SK-N-SH (cell line): ENCODE measurements around the gene TBL1Y. TPM values are rescaled to one million over a fixed set of nuclear protein-coding genes. Genes with fewer than 3 reads are reported as not detected.

Experiments used
- CTCF ChIA-PET: fragments of 300-600, 350-600 bp; formaldehyde crosslinking; extraction: SDS; loops from one replicate; lab custom pipeline; 2021; lab: Yijun Ruan, JAX
- POLR2A ChIA-PET: fragments of 350-600 bp; sonication (Branson Sonifier 250); formaldehyde crosslinking; extraction: SDS; loops from one replicate; lab custom pipeline; 2020; ENCODE audit warnings: antibody characterized with exemption, inconsistent platforms; lab: Yijun Ruan, JAX
- DNase-seq: peaks from one replicate; pipeline ENCODE4 v3.0.0; 2012
- H2AFZ ChIP-seq: fragments of 200-600 bp; sonication (generic); 2 replicates; pipeline ENCODE4 v1.8.1; 2016; ENCODE audit warnings: antibody characterized with exemption, mild to moderate bottlenecking, low read depth
- H3F3A ChIP-seq: fragments of 200-600 bp; sonication (generic); replicated peaks from 2 replicates; pipeline ENCODE3; 2016; ENCODE audit warnings: antibody characterized with exemption, mild to moderate bottlenecking; ENCODE audit not compliant: insufficient read depth
- H3K27ac ChIP-seq, 2 experiments: fragments of 200-500 bp in 1 of 2; fragments of 200-600 bp in 1 of 2; sonication (Bioruptor generic) in 1 of 2; sonication (generic), shearing (Covaris generic) in 1 of 2; 2 replicates each; pipeline versions ENCODE4 v1.5.1 to v1.6.1; 2014 to 2016; ENCODE audit warnings: low read depth in 2 of 2, inconsistent platforms in 1 of 2, low read length in 1 of 2, mild to moderate bottlenecking in 1 of 2, mixed read lengths in 1 of 2
- H3K27me3 ChIP-seq: fragments of 200-600 bp; sonication (generic), shearing (Covaris generic); 2 replicates; pipeline ENCODE4 v1.6.1; 2016; ENCODE audit warnings: mixed run types; ENCODE audit not compliant: insufficient read depth
- H3K36me3 ChIP-seq, 2 experiments: fragments of 200-500 bp in 1 of 2; fragments of 200-600 bp in 1 of 2; sonication (Bioruptor generic) in 1 of 2; sonication (generic) in 1 of 2; replicated peaks in 1 of 2; 2 replicates each; pipeline versions ENCODE3 to v1.5.1; 2014 to 2016; ENCODE audit warnings: low read length in 1 of 2, mild to moderate bottlenecking in 1 of 2; ENCODE audit not compliant: insufficient read depth in 2 of 2, control insufficient read depth in 1 of 2
- H3K4me1 ChIP-seq, 2 experiments: fragments of 200-500 bp in 1 of 2; fragments of 200-600 bp in 1 of 2; sonication (Bioruptor generic) in 1 of 2; sonication (generic), shearing (Covaris generic) in 1 of 2; 2 replicates each; pipeline versions ENCODE4 v1.5.1 to v1.6.1; 2014 to 2016; ENCODE audit warnings: low read depth in 1 of 2, low read length in 1 of 2, mixed run types in 1 of 2; ENCODE audit not compliant: insufficient read depth in 2 of 2, control insufficient read depth in 1 of 2
- H3K4me2 ChIP-seq: fragments of 200-600 bp; sonication (generic), shearing (Covaris generic); 2 replicates; pipeline ENCODE4 v1.6.1; 2017; ENCODE audit warnings: mixed run types
- H3K4me3 ChIP-seq, 2 experiments: fragments of 200-500 bp in 1 of 2; fragments of 200-600 bp in 1 of 2; sonication (Bioruptor generic) in 1 of 2; sonication (generic), shearing (Covaris generic) in 1 of 2; 2 replicates each; pipeline versions ENCODE4 v1.5.1 to v1.8.1; 2014 to 2016; ENCODE audit warnings: low read depth in 2 of 2, inconsistent platforms in 1 of 2, low read length in 1 of 2, mild to moderate bottlenecking in 1 of 2, mixed read lengths in 1 of 2, moderate library complexity in 1 of 2
- H3K79me2 ChIP-seq: fragments of 200-600 bp; sonication (generic); 2 replicates; pipeline ENCODE4 v1.8.1; 2017; ENCODE audit warnings: mild to moderate bottlenecking; ENCODE audit not compliant: insufficient read depth
- H3K9ac ChIP-seq: fragments of 200-600 bp; sonication (generic); 2 replicates; pipeline ENCODE4 v1.6.1; 2017; ENCODE audit warnings: mixed run types
- H3K9me2 ChIP-seq: fragments of 200-600 bp; sonication (generic); 2 replicates; pipeline ENCODE4 v1.6.1; 2017; ENCODE audit warnings: mixed run types
- H3K9me3 ChIP-seq: fragments of 200-600 bp; sonication (generic); 2 replicates; pipeline ENCODE4 v1.6.1; 2017; ENCODE audit warnings: mixed run types, mild to moderate bottlenecking, moderate library complexity
- H4K20me1 ChIP-seq: fragments of 200-600 bp; sonication (generic); 2 replicates; pipeline ENCODE4 v1.6.1; 2017; ENCODE audit warnings: mild to moderate bottlenecking, mixed run types; ENCODE audit not compliant: insufficient read depth
- ELF1 ChIP-seq: IDR thresholded peaks from 2 replicates; pipeline ENCODE4 v1.4.0; 2012
- EP300 ChIP-seq, 2 experiments: IDR thresholded peaks; 2 replicates each; pipeline versions ENCODE4 v1.4.0 to v1.6.1; 2012; ENCODE audit warnings: borderline replicate concordance in 1 of 2, low read depth in 1 of 2, low read length in 1 of 2
- EZH2phosphoT487 ChIP-seq: fragments of 200-600 bp; sonication (generic); IDR thresholded peaks from 2 replicates; pipeline ENCODE4 v1.6.1; 2017; ENCODE audit warnings: low read depth, mixed run types, mild to moderate bottlenecking, antibody characterized with exemption, moderate library complexity, borderline replicate concordance
- FOXM1 ChIP-seq: IDR thresholded peaks from 2 replicates; pipeline ENCODE4 v1.4.0; 2012; ENCODE audit warnings: low read depth, mild to moderate bottlenecking
- GABPA ChIP-seq: IDR thresholded peaks from 2 replicates; pipeline ENCODE4 v1.4.0; 2012; ENCODE audit warnings: low read depth, mild to moderate bottlenecking
- GATA2 ChIP-seq: sonication (generic); formaldehyde crosslinking; IDR thresholded peaks from 2 replicates; pipeline ENCODE4 v1.5.0; 2020; ENCODE audit warnings: mild to moderate bottlenecking, missing genetic modification reagents
- IRF3 ChIP-seq: fragments of 150-350 bp; IDR thresholded peaks from 2 replicates; pipeline ENCODE4 v1.6.1; 2016; ENCODE audit warnings: mild to moderate bottlenecking, low read depth, low read length
- JUND ChIP-seq: IDR thresholded peaks from 2 replicates; pipeline ENCODE4 v1.4.0; 2012
- MAX ChIP-seq: IDR thresholded peaks from 2 replicates; pipeline ENCODE4 v1.4.0; 2012; ENCODE audit warnings: low read depth
- NRF1 ChIP-seq: IDR thresholded peaks from 2 replicates; pipeline ENCODE4 v1.6.1; 2012; ENCODE audit warnings: low read depth, mild to moderate bottlenecking, low read length
- RCOR1 ChIP-seq: fragments of 150-350 bp; IDR thresholded peaks from 2 replicates; pipeline ENCODE4 v1.6.1; 2017; ENCODE audit warnings: antibody characterized with exemption, low read length
- RFX5 ChIP-seq: IDR thresholded peaks from 2 replicates; pipeline ENCODE4 v1.6.1; 2012; ENCODE audit warnings: mild to moderate bottlenecking, improper control_type of control experiment, low read length
- RXRA ChIP-seq: IDR thresholded peaks from 2 replicates; pipeline ENCODE4 v1.4.0; 2012; ENCODE audit warnings: low read depth, mild to moderate bottlenecking, borderline replicate concordance
- SMC3 ChIP-seq: IDR thresholded peaks from 2 replicates; pipeline ENCODE4 v1.6.1; 2012; ENCODE audit warnings: low read depth, low read length, improper control_type of control experiment
- TCF12 ChIP-seq: IDR thresholded peaks from 2 replicates; pipeline ENCODE4 v1.4.0; 2012
- USF1 ChIP-seq: IDR thresholded peaks from 2 replicates; pipeline ENCODE4 v1.4.0; 2012; ENCODE audit warnings: low read depth, borderline replicate concordance
- YY1 ChIP-seq: IDR thresholded peaks from 2 replicates; pipeline ENCODE4 v1.4.0; 2012; ENCODE audit warnings: low read depth, mild to moderate bottlenecking
- WGBS: methylation state at CpG from one replicate; pipeline ENCODE4 v1.1.6; 2017; ENCODE audit warnings: low lambda C conversion rate; 5-methylcytosine and 5-hydroxymethylcytosine counted together
- polyA plus RNA-seq, 3 experiments: library from polyadenylated mRNA; depleted of rRNA; stranded (reverse); fragments of >200 nt; gene quantifications; 2 replicates each; pipeline ENCODE4 v1.2.3, GENCODE V29; 2012
- TF ChIP-seq, protein P1 (sequence below): fragments of 150-350 bp; IDR thresholded peaks from 2 replicates; pipeline ENCODE4 v1.6.1; 2017; ENCODE audit warnings: antibody characterized with exemption, low read length, low read depth, borderline replicate concordance
- TF ChIP-seq, protein P2 (sequence below): IDR thresholded peaks from 2 replicates; pipeline ENCODE4 v1.6.1; 2012; ENCODE audit warnings: mild to moderate bottlenecking, low read depth, low read length, moderate library complexity
- TF ChIP-seq, protein P3 (sequence below): IDR thresholded peaks from 2 replicates; pipeline ENCODE4 v1.4.0; 2012; ENCODE audit warnings: low read depth, borderline replicate concordance

TBL1Y gene
- polyA plus RNA-seq, 1 of the 3 experiments (the other 2 are of a cell fraction), result not detected

DNA sequence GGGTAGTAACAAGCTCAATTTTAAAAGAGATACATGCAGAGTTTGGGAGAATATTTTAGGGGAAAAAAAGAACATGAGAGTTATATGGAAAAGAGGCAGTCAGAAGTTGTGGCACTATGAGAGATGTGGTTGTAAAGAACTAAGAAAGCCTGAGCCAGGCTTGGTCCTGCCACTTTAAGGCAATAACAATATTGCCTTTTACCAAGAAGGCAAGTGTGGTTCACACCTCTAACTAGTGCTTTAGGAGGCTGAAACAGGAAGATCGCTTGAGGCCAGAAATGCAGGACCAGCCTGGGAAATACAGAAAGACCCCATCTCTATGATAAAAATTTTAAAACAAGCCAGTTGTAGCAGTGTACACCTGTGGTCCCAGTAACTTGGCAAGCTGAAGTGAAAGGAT is 192.2 kb downstream of the TBL1Y start:
- H3K4me2 ChIP-seq, result no peak overlapping the region
- no peak overlapping the region for H3K27ac ChIP-seq
- CTCF ChIA-PET, result no interaction called here
- H3K9ac ChIP-seq, result no peak overlapping the region
- TF ChIP-seq, protein P1, sequence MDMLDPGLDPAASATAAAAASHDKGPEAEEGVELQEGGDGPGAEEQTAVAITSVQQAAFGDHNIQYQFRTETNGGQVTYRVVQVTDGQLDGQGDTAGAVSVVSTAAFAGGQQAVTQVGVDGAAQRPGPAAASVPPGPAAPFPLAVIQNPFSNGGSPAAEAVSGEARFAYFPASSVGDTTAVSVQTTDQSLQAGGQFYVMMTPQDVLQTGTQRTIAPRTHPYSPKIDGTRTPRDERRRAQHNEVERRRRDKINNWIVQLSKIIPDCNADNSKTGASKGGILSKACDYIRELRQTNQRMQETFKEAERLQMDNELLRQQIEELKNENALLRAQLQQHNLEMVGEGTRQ, result no peak
- TF ChIP-seq FOXM1 (no peak), GATA2 (no peak), TCF12 (no peak), USF1 (no peak), ELF1 (no peak), SMC3 (no peak)
- no peaks in the 10 kb centered on the region for H3K27me3 ChIP-seq
- no peak for DNase-seq
- no peak overlapping the region for H2AFZ ChIP-seq
- POLR2A ChIA-PET, result no interaction called here
- H4K20me1 ChIP-seq, result no peaks in the 10 kb centered on the region
- H3K79me2 ChIP-seq, result no peaks in the 10 kb centered on the region
- H3K9me2 ChIP-seq, result no peaks in the 10 kb centered on the region
- no peaks in the 10 kb centered on the region for H3F3A ChIP-seq
- H3K36me3 ChIP-seq, result no peaks in the 10 kb centered on the region
- no peaks in the 10 kb centered on the region for H3K9me3 ChIP-seq
- WGBS, result no CpG with 5 or more reads among the region's 1 CpG
- H3K4me3 ChIP-seq, result no peak overlapping the region
- no peaks in the 10 kb centered on the region for H3K4me1 ChIP-seq

DNA sequence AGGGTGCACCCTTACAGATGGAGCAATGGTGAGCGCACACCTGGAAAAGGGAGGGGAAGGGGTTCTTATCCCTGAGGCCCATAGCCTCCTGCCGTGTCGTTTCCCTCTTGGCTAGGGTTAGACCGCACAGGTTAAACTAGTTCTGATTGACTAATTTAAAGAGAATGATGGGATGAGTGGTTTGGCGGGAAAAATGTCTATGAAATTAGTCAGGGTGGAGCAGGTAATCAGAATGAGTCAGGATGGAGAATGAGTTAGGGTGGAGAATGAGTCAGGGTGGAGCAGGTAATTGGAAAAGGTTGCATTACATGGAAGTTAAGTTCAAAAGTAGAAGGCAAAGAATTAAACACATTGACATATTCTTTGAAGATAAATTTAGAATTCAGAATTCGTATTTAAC is 196.7 kb downstream of the TBL1Y start:
- H3K27me3 ChIP-seq, result no peaks in the 10 kb centered on the region
- WGBS, result no CpG with 5 or more reads among the region's 6 CpGs
- CTCF ChIA-PET, result no interaction called here
- POLR2A ChIA-PET, result no interaction called here
- H3F3A ChIP-seq, result no peaks in the 10 kb centered on the region
- H3K79me2 ChIP-seq, result no peaks in the 10 kb centered on the region
- H3K4me2 ChIP-seq, result no peak overlapping the region
- no peaks in the 10 kb centered on the region for H3K4me1 ChIP-seq
- no peak overlapping the region for H3K4me3 ChIP-seq
- H2AFZ ChIP-seq, result no peak overlapping the region
- TF ChIP-seq GATA2 (no peak), RFX5 (no peak), NRF1 (no peak), EZH2phosphoT487 (no peak), IRF3 (no peak), SMC3 (no peak), RXRA (no peak), YY1 (no peak), JUND (no peak), RCOR1 (no peak), GABPA (no peak), MAX (no peak), EP300 (IDR thresholded peaks at IDR 0.05; ENCODE audit: borderline replicate concordance in 1 of 2, low read depth in 1 of 2, low read length in 1 of 2) (no peak), ELF1 (no peak)
- TF ChIP-seq, protein P2, sequence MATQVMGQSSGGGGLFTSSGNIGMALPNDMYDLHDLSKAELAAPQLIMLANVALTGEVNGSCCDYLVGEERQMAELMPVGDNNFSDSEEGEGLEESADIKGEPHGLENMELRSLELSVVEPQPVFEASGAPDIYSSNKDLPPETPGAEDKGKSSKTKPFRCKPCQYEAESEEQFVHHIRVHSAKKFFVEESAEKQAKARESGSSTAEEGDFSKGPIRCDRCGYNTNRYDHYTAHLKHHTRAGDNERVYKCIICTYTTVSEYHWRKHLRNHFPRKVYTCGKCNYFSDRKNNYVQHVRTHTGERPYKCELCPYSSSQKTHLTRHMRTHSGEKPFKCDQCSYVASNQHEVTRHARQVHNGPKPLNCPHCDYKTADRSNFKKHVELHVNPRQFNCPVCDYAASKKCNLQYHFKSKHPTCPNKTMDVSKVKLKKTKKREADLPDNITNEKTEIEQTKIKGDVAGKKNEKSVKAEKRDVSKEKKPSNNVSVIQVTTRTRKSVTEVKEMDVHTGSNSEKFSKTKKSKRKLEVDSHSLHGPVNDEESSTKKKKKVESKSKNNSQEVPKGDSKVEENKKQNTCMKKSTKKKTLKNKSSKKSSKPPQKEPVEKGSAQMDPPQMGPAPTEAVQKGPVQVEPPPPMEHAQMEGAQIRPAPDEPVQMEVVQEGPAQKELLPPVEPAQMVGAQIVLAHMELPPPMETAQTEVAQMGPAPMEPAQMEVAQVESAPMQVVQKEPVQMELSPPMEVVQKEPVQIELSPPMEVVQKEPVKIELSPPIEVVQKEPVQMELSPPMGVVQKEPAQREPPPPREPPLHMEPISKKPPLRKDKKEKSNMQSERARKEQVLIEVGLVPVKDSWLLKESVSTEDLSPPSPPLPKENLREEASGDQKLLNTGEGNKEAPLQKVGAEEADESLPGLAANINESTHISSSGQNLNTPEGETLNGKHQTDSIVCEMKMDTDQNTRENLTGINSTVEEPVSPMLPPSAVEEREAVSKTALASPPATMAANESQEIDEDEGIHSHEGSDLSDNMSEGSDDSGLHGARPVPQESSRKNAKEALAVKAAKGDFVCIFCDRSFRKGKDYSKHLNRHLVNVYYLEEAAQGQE, result no peak
- TF ChIP-seq, protein P3, sequence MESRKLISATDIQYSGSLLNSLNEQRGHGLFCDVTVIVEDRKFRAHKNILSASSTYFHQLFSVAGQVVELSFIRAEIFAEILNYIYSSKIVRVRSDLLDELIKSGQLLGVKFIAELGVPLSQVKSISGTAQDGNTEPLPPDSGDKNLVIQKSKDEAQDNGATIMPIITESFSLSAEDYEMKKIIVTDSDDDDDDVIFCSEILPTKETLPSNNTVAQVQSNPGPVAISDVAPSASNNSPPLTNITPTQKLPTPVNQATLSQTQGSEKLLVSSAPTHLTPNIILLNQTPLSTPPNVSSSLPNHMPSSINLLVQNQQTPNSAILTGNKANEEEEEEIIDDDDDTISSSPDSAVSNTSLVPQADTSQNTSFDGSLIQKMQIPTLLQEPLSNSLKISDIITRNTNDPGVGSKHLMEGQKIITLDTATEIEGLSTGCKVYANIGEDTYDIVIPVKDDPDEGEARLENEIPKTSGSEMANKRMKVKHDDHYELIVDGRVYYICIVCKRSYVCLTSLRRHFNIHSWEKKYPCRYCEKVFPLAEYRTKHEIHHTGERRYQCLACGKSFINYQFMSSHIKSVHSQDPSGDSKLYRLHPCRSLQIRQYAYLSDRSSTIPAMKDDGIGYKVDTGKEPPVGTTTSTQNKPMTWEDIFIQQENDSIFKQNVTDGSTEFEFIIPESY, result no peak
- H3K36me3 ChIP-seq, result no peaks in the 10 kb centered on the region
- H3K27ac ChIP-seq, result no peak overlapping the region
- no peak for DNase-seq
- no peak overlapping the region for H3K9ac ChIP-seq
- H4K20me1 ChIP-seq, result no peaks in the 10 kb centered on the region
- no peaks in the 10 kb centered on the region for H3K9me2 ChIP-seq
- no peaks in the 10 kb centered on the region for H3K9me3 ChIP-seq
